HCT116 (cell line): Measurements from ENCODE around the gene HIBADH. TPM values are rescaled to one million over a fixed set of nuclear protein-coding genes. Genes with fewer than 3 reads are reported as not detected.

Experiments
- ATAC-seq: fragments of 200-7000 bp; cut with Tn5 transposase; 2 replicates; pipeline ENCODE4 v1.9.1; 2020; ENCODE audit warnings: mild to moderate bottlenecking, moderate library complexity
- BruUV-seq: library from RNA; stranded (reverse); fragments of 400-500 nt; replicated peaks from 2 replicates; lab custom pipeline; 2021; lab: Mats Ljungman, UMichigan
- CTCF ChIA-PET: fragments of 300-600 bp; sonication (Branson Sonifier 250); formaldehyde crosslinking; loops from one replicate; lab custom pipeline; 2021; ENCODE audit warnings: antibody characterized with exemption; lab: Charles Lee
- POLR2A ChIA-PET: fragments of 300-600, 350-600 bp; sonication (Branson Sonifier 250); formaldehyde crosslinking; loops from one replicate; lab custom pipeline; 2021; ENCODE audit warnings: antibody characterized with exemption; lab: Charles Lee
- RAD21 ChIA-PET, 2 experiments: fragments of 300-600 bp; sonication (Branson Sonifier 250); formaldehyde crosslinking; loops; one replicate each; lab custom pipeline; 2023; ENCODE audit warnings: low total read pairs in 2 of 2; ENCODE audit not compliant: uncharacterized antibody in 2 of 2, unreplicated experiment in 2 of 2, low non-redundant PET in 1 of 2; lab: Charles Lee
- DNase-seq: peaks from one replicate; pipeline ENCODE4 v3.0.0-alpha.2; 2010; ENCODE audit warnings: low read depth, low spot score
- H2AFZ ChIP-seq: fragments of 200-600 bp; shearing (Covaris generic), sonication (generic); 2 replicates; pipeline ENCODE4 v1.6.1; 2017; ENCODE audit warnings: low read depth, mixed run types, mixed read lengths, antibody characterized with exemption, low read length; ENCODE audit not compliant: poor library complexity, severe bottlenecking
- H3K27ac ChIP-seq: 2 replicates; pipeline ENCODE4 v1.5.1; 2012; ENCODE audit warnings: low read depth, low read length
- H3K27me3 ChIP-seq: fragments of 200-600 bp; sonication (generic); 2 replicates; pipeline ENCODE4 v1.6.1; 2016; ENCODE audit warnings: mixed run types, low read length, mixed read lengths; ENCODE audit not compliant: insufficient read depth
- H3K36me3 ChIP-seq, 2 experiments: fragments of 200-500 bp in 1 of 2; fragments of 200-600 bp in 1 of 2; sonication (Bioruptor generic) in 1 of 2; sonication (generic) in 1 of 2; 2 replicates each; pipeline versions ENCODE4 v1.5.1 to v1.6.1; 2014 to 2016; ENCODE audit warnings: low read length in 2 of 2, inconsistent platforms in 1 of 2, mixed read lengths in 1 of 2, mixed run types in 1 of 2; ENCODE audit not compliant: insufficient read depth in 2 of 2, control insufficient read depth in 1 of 2
- H3K4me1 ChIP-seq, 2 experiments: fragments of 200-600 bp in 1 of 2; sonication (generic) in 1 of 2; 2 replicates each; pipeline versions ENCODE4 v1.5.1 to v1.6.1; 2012 to 2017; ENCODE audit warnings: low read length in 2 of 2, inconsistent platforms in 1 of 2, mild to moderate bottlenecking in 1 of 2, mixed read lengths in 1 of 2, mixed run types in 1 of 2, moderate library complexity in 1 of 2; ENCODE audit not compliant: insufficient read depth in 2 of 2, control insufficient read depth in 1 of 2
- H3K4me2 ChIP-seq: fragments of 200-600 bp; sonication (generic); 2 replicates; pipeline ENCODE4 v1.6.1; 2017; ENCODE audit warnings: mixed run types, low read length, mixed read lengths
- H3K4me3 ChIP-seq, 2 experiments: fragments of 200-600 bp in 1 of 2; sonication (generic) in 1 of 2; replicated peaks in 1 of 2; 2 replicates each; pipeline ENCODE4 v1.5.1; 2011 to 2016; ENCODE audit warnings: low read length in 2 of 2, control low read depth in 1 of 2, low read depth in 1 of 2, mild to moderate bottlenecking in 1 of 2, mixed read lengths in 1 of 2, mixed run types in 1 of 2
- H3K79me2 ChIP-seq: fragments of 200-600 bp; sonication (generic); 2 replicates; pipeline ENCODE4 v1.6.1; 2017; ENCODE audit warnings: mild to moderate bottlenecking, mixed run types, low read length, moderate library complexity, mixed read lengths; ENCODE audit not compliant: insufficient read depth
- H3K9ac ChIP-seq: fragments of 200-600 bp; sonication (generic); 2 replicates; pipeline ENCODE4 v1.6.1; 2016; ENCODE audit warnings: low read length, mixed read lengths
- H3K9me2 ChIP-seq: fragments of 200-600 bp; sonication (generic), shearing (Covaris generic); 2 replicates; pipeline ENCODE4 v1.6.1; 2017; ENCODE audit warnings: mixed run types, mild to moderate bottlenecking, moderate library complexity; ENCODE audit not compliant: insufficient read depth
- H3K9me3 ChIP-seq, 2 experiments: fragments of 200-500 bp in 1 of 2; fragments of 200-600 bp in 1 of 2; sonication (Bioruptor generic) in 1 of 2; sonication (generic) in 1 of 2; 2 replicates each; pipeline ENCODE4 v1.6.1; 2014 to 2017; ENCODE audit warnings: low read length in 2 of 2, mixed read lengths in 2 of 2, inconsistent platforms in 1 of 2, low read depth in 1 of 2, mild to moderate bottlenecking in 1 of 2, mixed run types in 1 of 2, moderate library complexity in 1 of 2; ENCODE audit not compliant: control insufficient read depth in 1 of 2, insufficient read depth in 1 of 2
- H4K20me1 ChIP-seq: fragments of 200-600 bp; sonication (generic), shearing (Covaris generic); 2 replicates; pipeline ENCODE4 v1.6.1; 2017; ENCODE audit warnings: mixed run types, mild to moderate bottlenecking, moderate library complexity; ENCODE audit not compliant: insufficient read depth
- CEBPB ChIP-seq: IDR thresholded peaks from 2 replicates; pipeline ENCODE4 v1.6.1; 2012; ENCODE audit warnings: low read depth
- EGR1 ChIP-seq: IDR thresholded peaks from 2 replicates; pipeline ENCODE4 v1.6.1; 2012; ENCODE audit warnings: low read depth
- REST ChIP-seq: IDR thresholded peaks from 2 replicates; pipeline ENCODE4 v1.6.1; 2012; ENCODE audit warnings: low read depth
- ZBTB33 ChIP-seq: IDR thresholded peaks from 2 replicates; pipeline ENCODE4 v1.6.1; 2011; ENCODE audit warnings: mild to moderate bottlenecking, low read length, moderate library complexity; ENCODE audit not compliant: insufficient replicate concordance; ENCODE audit errors: extremely low read depth
- ZFX ChIP-seq: fragments of 450-650 bp; IDR thresholded peaks from 2 replicates; pipeline ENCODE4 v1.6.1; 2017
- intact Hi-C: fragments of 100-400 bp; cut with micrococcal nuclease; formaldehyde crosslinking; loops from 2 replicates; pipeline ENCODE4 v1.10.0; 2022
- total RNA-seq: library from RNA; stranded (reverse); gene quantifications from one replicate; pipeline ENCODE4 v1.2.1, GENCODE V29; 2021; ENCODE audit not compliant: unreplicated experiment

HIBADH gene
- total RNA-seq, 1 experiment from 2014 or later = 32.4 TPM

GRCh38 chr7:27652518-27652917 is 10.2 kb downstream of the HIBADH start:
- Histone ChIP-seq H3K4me2 (no peak overlapping the region), H4K20me1 (no peaks in the 10 kb centered on the region), H3K79me2 (no peaks in the 10 kb centered on the region), H3K27ac (no peak overlapping the region), H3K9me3 (no peaks in the 10 kb centered on the region), H3K27me3 (no peaks in the 10 kb centered on the region), H2AFZ (no peak overlapping the region), H3K4me1 (no peaks in the 10 kb centered on the region), H3K36me3 (no peaks in the 10 kb centered on the region), H3K4me3 (no peak overlapping the region), H3K9me2 (no peaks in the 10 kb centered on the region), H3K9ac (no peak overlapping the region)
- ChIA-PET CTCF (no interaction called here), POLR2A (interaction anchor here (1.2 kb wide), 1 partner anchor 10 kb away, joined by 6 read pairs; the partner anchor contains the start of gene HIBADH), RAD21 (no interaction called here)
- no peak for DNase-seq
- no TSS peak for BruUV-seq
- no peak for ATAC-seq
- intact Hi-C loops = no loop called here
- no peak for TF ChIP-seq ZFX
- TF ChIP-seq REST = no peak
- TF ChIP-seq EGR1 = no peak
- TF ChIP-seq CEBPB = no peak
- no peak for TF ChIP-seq ZBTB33
